NT2/D1 (cell line): ENCODE data around the gene KIR3DL2.

Source experiments
- SUZ12 ChIP-seq: IDR thresholded peaks from 2 replicates; pipeline ENCODE4 v1.6.1; 2011; ENCODE audit not compliant: insufficient read length, insufficient read depth; ENCODE audit errors: extremely low read depth
- YY1 ChIP-seq: IDR thresholded peaks from 2 replicates; pipeline ENCODE4 v1.6.1; 2011; ENCODE audit not compliant: insufficient read length, insufficient read depth
- ZNF274 ChIP-seq: IDR thresholded peaks from 2 replicates; pipeline ENCODE4 v1.6.1; 2011; ENCODE audit warnings: mild to moderate bottlenecking, low read depth, low read length

- TF ChIP-seq YY1 (no peak), ZNF274 (no peak), SUZ12 (no peak)
These were observed 25.3 kb downstream of the KIR3DL2 start for GRCh38 chr19:54875506-54875905.
